Stimulated activated CD4-positive, alpha-beta T cell treated with anti-CD3 and anti-CD28 coated beads, Interleukin-15, amount 100 ng/mL, for 24 hours (primary cell): Measurements from ENCODE around the gene C1orf122.
"Not testable (repeated sequence)": the region's sequence is repeated elsewhere in the genome, so short reads cannot be mapped to it uniquely, and the experiment has no call there.

ENCODE experiments used
- DNase-seq: peaks from one replicate; pipeline ENCODE4 v3.0.0-alpha.2; 2020

The C1orf122 gene

GRCh38 chr1:37807555-37808368 lies at the start of gene C1orf122, which contains the start of gene YRDC:
TSS of gene C1orf122 (plus strand) at chr1:37807790. CDS start at chr1:37808405, 615 bp downstream.
TSS of gene YRDC (minus strand) at chr1:37808208. CDS start at chr1:37808180, 28 bp downstream.
- DNase-seq: peak; percentile 97

GRCh38 chr1:37759451-37759850 lies 48.1 kb upstream of the C1orf122 start:
- no peak for DNase-seq

- no peak for DNase-seq
Measured at GRCh38 chr1:37761416-37762095, 46.0 kb upstream of the C1orf122 start.

- DNase-seq: no peak
Measured at GRCh38 chr1:37762516-37762915, 45.1 kb upstream of the C1orf122 start.

- no peak for DNase-seq
Measured at GRCh38 chr1:37763791-37764413, 43.7 kb upstream of the C1orf122 start.

GRCh38 chr1:37764414-37764825 lies 43.2 kb upstream of the C1orf122 start:
- DNase-seq: peak; percentile 69

- DNase-seq: no peak
Measured at GRCh38 chr1:37764888-37765441, 42.6 kb upstream of the C1orf122 start, which contains the start of gene EPHA10. TSS of gene EPHA10 (minus strand) at chr1:37765120. CDS start at chr1:37765066, 54 bp downstream.

GRCh38 chr1:37765916-37766664 lies 41.5 kb upstream of the C1orf122 start:
- DNase-seq: peak; percentile 57

GRCh38 chr1:37767488-37767887 lies 40.1 kb upstream of the C1orf122 start:
- no peak for DNase-seq

- DNase-seq: not testable (repeated sequence)
Measured at GRCh38 chr1:37771440-37771839, 36.1 kb upstream of the C1orf122 start.

GRCh38 chr1:37776946-37777516 lies 30.6 kb upstream of the C1orf122 start:
- DNase-seq: peak; percentile 54

- DNase-seq: no peak
Measured at GRCh38 chr1:37778654-37779053, 28.9 kb upstream of the C1orf122 start.

- no peak for DNase-seq
Measured at GRCh38 chr1:37782491-37782890, 25.1 kb upstream of the C1orf122 start.

- DNase-seq: no peak
Measured at GRCh38 chr1:37792943-37793686, 14.5 kb upstream of the C1orf122 start.

- DNase-seq: peak; percentile 58
Measured at GRCh38 chr1:37793773-37794371, 13.7 kb upstream of the C1orf122 start, which contains the start of gene MANEAL. TSS of gene MANEAL (plus strand) at chr1:37793847. CDS start at chr1:37794183, 336 bp downstream.

GRCh38 chr1:37794372-37795339 lies 12.9 kb upstream of the C1orf122 start:
- no peak for DNase-seq

GRCh38 chr1:37795340-37796125 lies 12.1 kb upstream of the C1orf122 start:
- peak; percentile 65 for DNase-seq

- DNase-seq: no peak
Measured at GRCh38 chr1:37797750-37798345, 9.7 kb upstream of the C1orf122 start.
